SK-N-SH treated with all-trans-retinoic acid at 6 μM for 48 hours (cell line): ENCODE data around the gene RAB4A.

Experiments
- ATAC-seq: fragments of 200-7000 bp; cut with Tn5 transposase; 3 replicates; pipeline ENCODE4 v1.9.1; 2020; ENCODE audit warnings: mild to moderate bottlenecking, moderate library complexity
- ARNTL ChIP-seq: fragments of 450-650 bp; formaldehyde crosslinking; IDR thresholded peaks from 2 replicates; pipeline ENCODE4 v1.5.0; 2020; ENCODE audit warnings: low read depth, mild to moderate bottlenecking, moderate library complexity, borderline replicate concordance
- BACH2 ChIP-seq: fragments of 250-450 bp; sonication (Bioruptor Pico); IDR thresholded peaks from 2 replicates; pipeline ENCODE4 v1.9.0; 2021; ENCODE audit warnings: mild to moderate bottlenecking, borderline replicate concordance
- CSDC2 ChIP-seq: fragments of 250-450 bp; sonication (Bioruptor Pico); IDR thresholded peaks from 2 replicates; pipeline ENCODE4 v1.5.0; 2020; ENCODE audit warnings: mild to moderate bottlenecking, moderate library complexity
- ESRRG ChIP-seq: fragments of 250-450 bp; sonication (Bioruptor Pico); IDR thresholded peaks from 2 replicates; pipeline ENCODE4 v1.6.1; 2021; ENCODE audit warnings: mild to moderate bottlenecking
- GLIS3 ChIP-seq: fragments of 250-450 bp; sonication (Bioruptor Pico); IDR thresholded peaks from 2 replicates; pipeline ENCODE4 v1.5.0; 2020; ENCODE audit warnings: mild to moderate bottlenecking, moderate library complexity
- OSR1 ChIP-seq: fragments of 250-450 bp; sonication (Bioruptor Pico); IDR thresholded peaks from 2 replicates; pipeline ENCODE4 v1.8.0; 2022; ENCODE audit warnings: moderate library complexity, mild to moderate bottlenecking, inconsistent platforms
- PPARA ChIP-seq: fragments of 250-450 bp; sonication (Bioruptor Pico); IDR thresholded peaks from 2 replicates; pipeline ENCODE4 v1.5.0; 2020; ENCODE audit warnings: mild to moderate bottlenecking, borderline replicate concordance
- RARB ChIP-seq: fragments of 250-450 bp; sonication (Bioruptor Pico); IDR thresholded peaks from 2 replicates; pipeline ENCODE4 v1.8.0; 2021; ENCODE audit warnings: mild to moderate bottlenecking, moderate library complexity
- SNAI2 ChIP-seq: fragments of 250-450 bp; sonication (Bioruptor Pico); IDR thresholded peaks from 2 replicates; pipeline ENCODE4 v1.5.0; 2020; ENCODE audit warnings: mild to moderate bottlenecking, moderate library complexity
- TCF4 ChIP-seq: fragments of 250-450 bp; sonication (Bioruptor Pico); IDR thresholded peaks from 2 replicates; pipeline ENCODE4 v1.8.0; 2021; ENCODE audit warnings: mild to moderate bottlenecking, moderate library complexity, borderline replicate concordance
- TOX ChIP-seq: fragments of 250-450 bp; sonication (Bioruptor Pico); IDR thresholded peaks from 2 replicates; pipeline ENCODE4 v1.8.0; 2021; ENCODE audit warnings: mild to moderate bottlenecking, moderate library complexity, borderline replicate concordance
- TSHZ2 ChIP-seq: fragments of 250-450 bp; sonication (Bioruptor Pico); IDR thresholded peaks from 2 replicates; pipeline ENCODE4 v1.5.0; 2020; ENCODE audit warnings: mild to moderate bottlenecking, moderate library complexity
- ZC3H10 ChIP-seq: fragments of 250-450 bp; sonication (Bioruptor Pico); IDR thresholded peaks from 2 replicates; pipeline ENCODE4 v1.5.1; 2021; ENCODE audit warnings: mild to moderate bottlenecking, moderate library complexity
- ZFP3 ChIP-seq: fragments of 250-450 bp; sonication (Bioruptor Pico); IDR thresholded peaks from 2 replicates; pipeline ENCODE4 v1.5.0; 2020; ENCODE audit warnings: mild to moderate bottlenecking, moderate library complexity
- ZFP30 ChIP-seq: fragments of 450-650 bp; formaldehyde crosslinking; IDR thresholded peaks from 2 replicates; pipeline ENCODE4 v1.5.0; 2022; ENCODE audit warnings: mild to moderate bottlenecking, moderate library complexity
- ZNF565 ChIP-seq: fragments of 450-650 bp; formaldehyde crosslinking; conservative IDR thresholded peaks from 2 replicates; pipeline ENCODE4 v1.5.0; 2020; ENCODE audit warnings: low read depth, mild to moderate bottlenecking, moderate library complexity
- ZNF70 ChIP-seq: fragments of 450-650 bp; formaldehyde crosslinking; IDR thresholded peaks from 2 replicates; pipeline ENCODE4 v1.5.0; 2020; ENCODE audit warnings: mild to moderate bottlenecking, moderate library complexity
- ZNF8 ChIP-seq: fragments of 450-650 bp; formaldehyde crosslinking; IDR thresholded peaks from 2 replicates; pipeline ENCODE4 v1.5.0; 2020; ENCODE audit warnings: mild to moderate bottlenecking, moderate library complexity
- TF ChIP-seq, protein P1 (sequence below): fragments of 250-450 bp; sonication (Bioruptor Pico); IDR thresholded peaks from 2 replicates; pipeline ENCODE4 v1.8.0; 2020; ENCODE audit warnings: mild to moderate bottlenecking, moderate library complexity, borderline replicate concordance
- TF ChIP-seq, protein P2 (sequence below): fragments of 250-450 bp; sonication (Bioruptor Pico); IDR thresholded peaks from 2 replicates; pipeline ENCODE4 v1.5.1; 2021; ENCODE audit warnings: mild to moderate bottlenecking, moderate library complexity
- TF ChIP-seq, protein P3 (sequence below): fragments of 250-450 bp; sonication (Bioruptor Pico); IDR thresholded peaks from 2 replicates; pipeline ENCODE4 v1.5.1; 2020; ENCODE audit warnings: low read depth, mild to moderate bottlenecking, moderate library complexity
- TF ChIP-seq, protein P4 (sequence below): fragments of 250-450 bp; sonication (Bioruptor Pico); IDR thresholded peaks from 2 replicates; pipeline ENCODE4 v1.8.0; 2021; ENCODE audit warnings: low read depth, mild to moderate bottlenecking, moderate library complexity, borderline replicate concordance

RAB4A gene

GRCh38 chr1:229247871-229248270 lies 23.0 kb upstream of the RAB4A start (continued):
- TF ChIP-seq TSHZ2 (no peak), ESRRG (no peak)

DNA sequence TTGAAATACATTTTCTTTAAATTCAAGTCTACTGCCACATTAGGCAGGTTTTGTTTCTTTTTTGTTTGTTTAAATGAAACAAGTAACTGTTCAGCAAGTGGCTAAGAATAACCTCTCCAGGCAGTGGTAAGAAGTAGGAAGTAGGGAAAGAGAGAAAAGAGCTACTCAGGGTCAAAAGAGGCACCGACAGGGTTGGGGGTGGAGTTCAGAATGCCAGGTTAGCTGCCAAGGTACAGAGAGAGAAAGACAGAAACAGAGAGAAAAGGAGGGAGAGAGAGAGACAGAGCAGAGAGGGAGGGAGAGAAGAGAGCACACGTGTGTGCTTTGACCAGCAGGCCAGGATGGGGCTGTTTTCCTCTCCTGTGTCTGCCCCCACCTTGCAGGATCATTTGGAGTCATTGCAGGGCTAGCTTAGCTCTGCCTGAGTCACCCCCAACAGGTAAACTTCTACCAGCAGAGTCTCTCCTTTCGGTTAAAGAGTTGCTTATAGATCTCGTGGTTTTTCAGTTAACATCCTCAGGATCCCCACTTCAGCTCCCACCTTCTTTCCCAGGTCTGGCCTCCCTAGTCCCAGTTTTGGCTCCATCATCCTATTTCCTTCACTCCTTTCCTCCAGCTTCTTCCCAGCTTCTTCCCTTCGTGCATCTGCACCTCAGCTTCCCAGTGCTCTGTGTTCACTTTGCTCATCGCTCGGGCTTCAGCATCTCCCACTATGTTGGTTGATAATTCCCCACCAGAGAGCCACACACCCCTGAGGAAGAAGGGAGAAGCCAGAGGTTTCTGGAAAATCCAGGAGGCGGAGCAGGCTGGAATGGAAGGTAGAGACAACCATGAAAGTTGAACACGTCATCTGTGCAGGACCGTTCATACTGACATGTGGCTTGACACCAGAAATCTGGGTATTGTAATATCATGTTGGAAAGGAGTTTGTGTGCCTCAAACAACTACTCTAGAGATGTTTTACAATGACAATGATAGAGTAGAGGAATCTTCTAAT lies 21.8 kb upstream of the RAB4A start:
- no peak for ATAC-seq

GRCh38 chr1:229249854-229250644 lies 20.9 kb upstream of the RAB4A start:
- TF ChIP-seq OSR1 (CRISPR knock-in tag) = no peak
- no peak for TF ChIP-seq ESRRG
- TF ChIP-seq, protein P1, sequence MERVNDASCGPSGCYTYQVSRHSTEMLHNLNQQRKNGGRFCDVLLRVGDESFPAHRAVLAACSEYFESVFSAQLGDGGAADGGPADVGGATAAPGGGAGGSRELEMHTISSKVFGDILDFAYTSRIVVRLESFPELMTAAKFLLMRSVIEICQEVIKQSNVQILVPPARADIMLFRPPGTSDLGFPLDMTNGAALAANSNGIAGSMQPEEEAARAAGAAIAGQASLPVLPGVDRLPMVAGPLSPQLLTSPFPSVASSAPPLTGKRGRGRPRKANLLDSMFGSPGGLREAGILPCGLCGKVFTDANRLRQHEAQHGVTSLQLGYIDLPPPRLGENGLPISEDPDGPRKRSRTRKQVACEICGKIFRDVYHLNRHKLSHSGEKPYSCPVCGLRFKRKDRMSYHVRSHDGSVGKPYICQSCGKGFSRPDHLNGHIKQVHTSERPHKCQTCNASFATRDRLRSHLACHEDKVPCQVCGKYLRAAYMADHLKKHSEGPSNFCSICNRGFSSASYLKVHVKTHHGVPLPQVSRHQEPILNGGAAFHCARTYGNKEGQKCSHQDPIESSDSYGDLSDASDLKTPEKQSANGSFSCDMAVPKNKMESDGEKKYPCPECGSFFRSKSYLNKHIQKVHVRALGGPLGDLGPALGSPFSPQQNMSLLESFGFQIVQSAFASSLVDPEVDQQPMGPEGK (CRISPR knock-in tag) = no peak
- TF ChIP-seq PPARA (CRISPR knock-in tag) = no peak
- no peak for TF ChIP-seq ZFP3 (CRISPR knock-in tag)
- TF ChIP-seq ZC3H10 (CRISPR knock-in tag) = no peak
- no peak for TF ChIP-seq TOX (CRISPR knock-in tag)
- TF ChIP-seq ZNF565 (CRISPR knock-in tag) = no peak

More for the DNA sequence above, 21.8 kb upstream of the RAB4A start:
- TF ChIP-seq OSR1 (CRISPR knock-in tag) (no peak), GLIS3 (CRISPR knock-in tag) (no peak), RARB (CRISPR knock-in tag) (no peak), ZFP30 (CRISPR knock-in tag) (no peak)
- TF ChIP-seq, all 23 proteins: peak for 0

DNA sequence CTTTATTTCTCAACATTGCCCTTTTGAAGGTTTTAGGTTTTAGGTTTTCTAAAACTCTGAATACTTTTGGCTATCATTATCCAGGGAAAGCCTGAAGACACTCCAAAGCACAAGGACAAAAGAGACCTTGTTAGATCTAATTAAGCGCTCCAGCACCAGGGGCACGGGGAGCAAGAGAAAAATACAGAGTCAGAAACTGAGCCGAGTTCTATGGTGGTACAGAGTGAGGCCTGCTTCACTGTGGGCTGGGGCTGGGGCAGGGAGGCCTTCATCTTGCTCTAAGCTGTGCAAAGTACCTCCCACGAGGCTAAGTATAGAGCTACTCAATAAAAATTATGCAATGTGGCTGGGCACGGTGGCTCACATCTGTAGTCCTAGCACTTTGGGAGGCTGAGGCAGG lies 19.7 kb upstream of the RAB4A start:
- ATAC-seq = no peak
- TF ChIP-seq OSR1 (CRISPR knock-in tag) (no peak), ZNF8 (CRISPR knock-in tag) (no peak), BACH2 (no peak), TSHZ2 (no peak), RARB (CRISPR knock-in tag) (no peak), PPARA (CRISPR knock-in tag) (no peak), ZFP3 (CRISPR knock-in tag) (no peak), SNAI2 (CRISPR knock-in tag) (no peak), ZNF70 (CRISPR knock-in tag) (no peak), ZNF565 (CRISPR knock-in tag) (no peak), ZFP30 (CRISPR knock-in tag) (no peak), CSDC2 (CRISPR knock-in tag) (no peak), ARNTL (CRISPR knock-in tag) (no peak), TCF4 (no peak)
- TF ChIP-seq, protein P2, sequence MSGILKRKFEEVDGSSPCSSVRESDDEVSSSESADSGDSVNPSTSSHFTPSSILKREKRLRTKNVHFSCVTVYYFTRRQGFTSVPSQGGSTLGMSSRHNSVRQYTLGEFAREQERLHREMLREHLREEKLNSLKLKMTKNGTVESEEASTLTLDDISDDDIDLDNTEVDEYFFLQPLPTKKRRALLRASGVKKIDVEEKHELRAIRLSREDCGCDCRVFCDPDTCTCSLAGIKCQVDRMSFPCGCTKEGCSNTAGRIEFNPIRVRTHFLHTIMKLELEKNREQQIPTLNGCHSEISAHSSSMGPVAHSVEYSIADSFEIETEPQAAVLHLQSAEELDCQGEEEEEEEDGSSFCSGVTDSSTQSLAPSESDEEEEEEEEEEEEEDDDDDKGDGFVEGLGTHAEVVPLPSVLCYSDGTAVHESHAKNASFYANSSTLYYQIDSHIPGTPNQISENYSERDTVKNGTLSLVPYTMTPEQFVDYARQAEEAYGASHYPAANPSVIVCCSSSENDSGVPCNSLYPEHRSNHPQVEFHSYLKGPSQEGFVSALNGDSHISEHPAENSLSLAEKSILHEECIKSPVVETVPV = no peak
- TF ChIP-seq, protein P3, sequence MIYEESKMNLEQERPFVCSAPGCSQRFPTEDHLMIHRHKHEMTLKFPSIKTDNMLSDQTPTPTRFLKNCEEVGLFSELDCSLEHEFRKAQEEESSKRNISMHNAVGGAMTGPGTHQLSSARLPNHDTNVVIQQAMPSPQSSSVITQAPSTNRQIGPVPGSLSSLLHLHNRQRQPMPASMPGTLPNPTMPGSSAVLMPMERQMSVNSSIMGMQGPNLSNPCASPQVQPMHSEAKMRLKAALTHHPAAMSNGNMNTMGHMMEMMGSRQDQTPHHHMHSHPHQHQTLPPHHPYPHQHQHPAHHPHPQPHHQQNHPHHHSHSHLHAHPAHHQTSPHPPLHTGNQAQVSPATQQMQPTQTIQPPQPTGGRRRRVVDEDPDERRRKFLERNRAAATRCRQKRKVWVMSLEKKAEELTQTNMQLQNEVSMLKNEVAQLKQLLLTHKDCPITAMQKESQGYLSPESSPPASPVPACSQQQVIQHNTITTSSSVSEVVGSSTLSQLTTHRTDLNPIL (CRISPR knock-in tag) = no peak
- TF ChIP-seq, protein P4, sequence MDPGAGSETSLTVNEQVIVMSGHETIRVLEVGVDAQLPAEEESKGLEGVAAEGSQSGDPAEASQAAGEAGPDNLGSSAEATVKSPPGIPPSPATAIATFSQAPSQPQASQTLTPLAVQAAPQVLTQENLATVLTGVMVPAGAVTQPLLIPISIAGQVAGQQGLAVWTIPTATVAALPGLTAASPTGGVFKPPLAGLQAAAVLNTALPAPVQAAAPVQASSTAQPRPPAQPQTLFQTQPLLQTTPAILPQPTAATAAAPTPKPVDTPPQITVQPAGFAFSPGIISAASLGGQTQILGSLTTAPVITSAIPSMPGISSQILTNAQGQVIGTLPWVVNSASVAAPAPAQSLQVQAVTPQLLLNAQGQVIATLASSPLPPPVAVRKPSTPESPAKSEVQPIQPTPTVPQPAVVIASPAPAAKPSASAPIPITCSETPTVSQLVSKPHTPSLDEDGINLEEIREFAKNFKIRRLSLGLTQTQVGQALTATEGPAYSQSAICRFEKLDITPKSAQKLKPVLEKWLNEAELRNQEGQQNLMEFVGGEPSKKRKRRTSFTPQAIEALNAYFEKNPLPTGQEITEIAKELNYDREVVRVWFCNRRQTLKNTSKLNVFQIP (CRISPR knock-in tag) = no peak

More at GRCh38 chr1:229249854-229250644, 20.9 kb upstream of the RAB4A start:
- ATAC-seq = no peak
